Measurements from ENCODE around the gene EEF1A2.

DNA sequence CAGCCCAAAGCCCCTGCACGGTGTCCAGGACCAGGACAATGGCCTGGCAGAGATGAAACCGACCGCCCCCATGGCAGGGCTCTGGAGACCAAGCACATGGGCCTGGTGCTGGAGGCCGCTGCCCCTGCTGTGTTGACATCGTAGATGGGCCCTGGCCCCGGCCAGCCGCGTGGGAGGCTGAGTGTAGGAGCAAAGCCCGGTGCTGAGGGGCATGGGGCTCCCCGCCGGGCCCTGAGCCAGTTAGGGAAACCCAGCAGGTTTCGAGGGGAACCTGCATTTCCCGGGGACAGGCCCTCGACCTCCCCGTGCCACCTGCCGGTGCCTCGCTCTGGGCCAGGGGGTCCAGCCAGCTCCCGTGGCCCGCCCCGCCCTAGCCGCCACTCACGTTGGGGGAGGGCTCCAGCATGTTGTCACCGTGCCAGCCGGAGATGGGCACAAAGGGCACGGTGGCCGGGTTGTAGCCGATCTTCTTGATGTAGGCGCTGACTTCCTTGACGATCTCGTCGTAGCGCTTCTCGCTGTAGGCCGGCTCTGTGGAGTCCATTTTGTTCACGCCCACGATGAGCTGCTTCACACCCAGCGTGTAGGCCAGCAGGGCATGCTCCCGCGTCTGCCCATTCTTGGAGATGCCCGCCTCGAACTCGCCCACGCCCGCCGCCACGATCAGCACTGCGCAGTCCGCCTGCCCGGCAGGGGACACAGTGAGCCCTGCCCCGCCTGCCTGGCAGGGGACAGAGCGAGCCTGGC lies 4.3 kb downstream of the EEF1A2 start:
- TF ChIP-seq POLR2A (IDR thresholded peaks at IDR 0.05): no peak
- TF ChIP-seq, protein P1, sequence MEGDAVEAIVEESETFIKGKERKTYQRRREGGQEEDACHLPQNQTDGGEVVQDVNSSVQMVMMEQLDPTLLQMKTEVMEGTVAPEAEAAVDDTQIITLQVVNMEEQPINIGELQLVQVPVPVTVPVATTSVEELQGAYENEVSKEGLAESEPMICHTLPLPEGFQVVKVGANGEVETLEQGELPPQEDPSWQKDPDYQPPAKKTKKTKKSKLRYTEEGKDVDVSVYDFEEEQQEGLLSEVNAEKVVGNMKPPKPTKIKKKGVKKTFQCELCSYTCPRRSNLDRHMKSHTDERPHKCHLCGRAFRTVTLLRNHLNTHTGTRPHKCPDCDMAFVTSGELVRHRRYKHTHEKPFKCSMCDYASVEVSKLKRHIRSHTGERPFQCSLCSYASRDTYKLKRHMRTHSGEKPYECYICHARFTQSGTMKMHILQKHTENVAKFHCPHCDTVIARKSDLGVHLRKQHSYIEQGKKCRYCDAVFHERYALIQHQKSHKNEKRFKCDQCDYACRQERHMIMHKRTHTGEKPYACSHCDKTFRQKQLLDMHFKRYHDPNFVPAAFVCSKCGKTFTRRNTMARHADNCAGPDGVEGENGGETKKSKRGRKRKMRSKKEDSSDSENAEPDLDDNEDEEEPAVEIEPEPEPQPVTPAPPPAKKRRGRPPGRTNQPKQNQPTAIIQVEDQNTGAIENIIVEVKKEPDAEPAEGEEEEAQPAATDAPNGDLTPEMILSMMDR (IDR thresholded peaks at IDR 0.05): no peak

All from uterus (tissue), 2 donors.